A549 (cell line): ENCODE data around the gene GRID1. TPM values are rescaled to one million over a fixed set of nuclear protein-coding genes. Genes with fewer than 3 reads are reported as not detected.

Experiments
- ATAC-seq, 2 experiments: fragments of 200-7000 bp in 1 of 2; fragments of >200 bp in 1 of 2; cut with Nextera tagmentation in 1 of 2; cut with Tn5 transposase in 1 of 2; 3 replicates each; pipeline versions ENCODE4 v1.8.0 to v1.9.1; 2018 to 2020; ENCODE audit warnings: mild to moderate bottlenecking in 1 of 2, moderate library complexity in 1 of 2
- CTCF ChIA-PET: fragments of 300-600 bp; sonication (Branson Sonifier 250); formaldehyde crosslinking; extraction: SDS; loops from one replicate; lab custom pipeline; 2021; ENCODE audit warnings: antibody characterized with exemption, inconsistent platforms; lab: Yijun Ruan, JAX
- POLR2A ChIA-PET: fragments of 350-600 bp; formaldehyde crosslinking; extraction: SDS; loops from one replicate; lab custom pipeline; 2021; ENCODE audit warnings: antibody characterized with exemption, inconsistent platforms; lab: Yijun Ruan, JAX
- DNase-seq, 2 experiments: peaks; one replicate each; pipeline versions ENCODE4 v3.0.0 to v3.0.0-alpha.2; 2011 to 2016; ENCODE audit warnings: low read depth in 1 of 2, low spot score in 1 of 2
- FAIRE-seq: peaks from 2 replicates; lab custom pipeline; 2011; peaks lifted over from hg19 to GRCh38; lab: Jason Lieb, UNC
- H3K27ac ChIP-seq, 2 experiments: fragments of >200 bp; sonication (Bioruptor Twin); formaldehyde crosslinking; 3 replicates each; pipeline ENCODE4 v1.5.1; 2016 to 2017
- H3K4me1 ChIP-seq: fragments of >200 bp; sonication (Bioruptor Twin); formaldehyde crosslinking; 3 replicates; pipeline ENCODE4 v1.6.1; 2016
- H3K4me2 ChIP-seq: fragments of >200 bp; sonication (Bioruptor Twin); formaldehyde crosslinking; 3 replicates; pipeline ENCODE4 v1.6.1; 2016
- H3K4me3 ChIP-seq: fragments of >200 bp; sonication (Bioruptor Twin); formaldehyde crosslinking; 3 replicates; pipeline ENCODE4 v1.5.1; 2016
- H3K9me3 ChIP-seq: fragments of >200 bp; sonication (Bioruptor Twin); formaldehyde crosslinking; 3 replicates; pipeline ENCODE4 v1.6.1; 2016
- ATOH8 ChIP-seq: fragments of 250-450 bp; sonication (Bioruptor Pico); IDR thresholded peaks from 2 replicates; pipeline ENCODE4 v1.5.0; 2020; ENCODE audit warnings: low read depth, mild to moderate bottlenecking, moderate library complexity
- CBX2 ChIP-seq: fragments of 200-600 bp; sonication (generic); IDR thresholded peaks from 2 replicates; pipeline ENCODE4 v1.6.1; 2016; ENCODE audit warnings: low read depth, mild to moderate bottlenecking, borderline replicate concordance
- CEBPB ChIP-seq, 2 experiments: fragments of >200 bp in 1 of 2; sonication (Bioruptor Twin) in 1 of 2; formaldehyde crosslinking in 1 of 2; IDR thresholded peaks; 2 replicates each; pipeline ENCODE4 v1.6.1; 2012 to 2016
- E2F6 ChIP-seq: IDR thresholded peaks from 2 replicates; pipeline ENCODE4 v1.6.1; 2012; ENCODE audit warnings: low read depth, borderline replicate concordance
- EHF ChIP-seq: fragments of 250-450 bp; sonication (Bioruptor Pico); IDR thresholded peaks from 2 replicates; pipeline ENCODE4 v1.5.0; 2020; ENCODE audit warnings: mild to moderate bottlenecking
- ELK1 ChIP-seq: fragments of 150-350 bp; IDR thresholded peaks from 2 replicates; pipeline ENCODE4 v1.6.1; 2014; ENCODE audit warnings: low read depth, mild to moderate bottlenecking, low read length
- EP300 ChIP-seq, 2 experiments: fragments of >200 bp; sonication (Bioruptor Twin); formaldehyde crosslinking; IDR thresholded peaks; 2 replicates in 1 of 2; 3 replicates in 1 of 2; pipeline ENCODE4 v1.6.1; 2016 to 2017
- GATA3 ChIP-seq: IDR thresholded peaks from 2 replicates; pipeline ENCODE4 v1.6.1; 2012; ENCODE audit warnings: borderline replicate concordance
- HEYL ChIP-seq: fragments of 250-450 bp; sonication (Bioruptor Pico); IDR thresholded peaks from 2 replicates; pipeline ENCODE4 v1.8.0; 2021; ENCODE audit warnings: mild to moderate bottlenecking, moderate library complexity
- HOXA7 ChIP-seq: fragments of 250-450 bp; sonication (Bioruptor Pico); IDR thresholded peaks from 2 replicates; pipeline ENCODE4 v1.5.0; 2020; ENCODE audit warnings: mild to moderate bottlenecking, moderate library complexity
- HOXB13 ChIP-seq: fragments of 250-450 bp; sonication (Bioruptor Pico); IDR thresholded peaks from 2 replicates; pipeline ENCODE4 v1.5.0; 2020; ENCODE audit warnings: low read depth, mild to moderate bottlenecking, moderate library complexity
- JUNB ChIP-seq: fragments of >200 bp; sonication (Bioruptor Twin); formaldehyde crosslinking; IDR thresholded peaks from 2 replicates; pipeline ENCODE4 v1.6.1; 2016
- KDM5A ChIP-seq: fragments of 200-600 bp; sonication (generic); IDR thresholded peaks from 2 replicates; pipeline ENCODE4 v1.6.1; 2016; ENCODE audit warnings: antibody characterized with exemption, mild to moderate bottlenecking
- MAFK ChIP-seq: fragments of 450-650 bp; IDR thresholded peaks from 2 replicates; pipeline ENCODE4 v1.6.1; 2014; ENCODE audit not compliant: partially characterized antibody
- MAZ ChIP-seq: fragments of 150-350 bp; IDR thresholded peaks from 2 replicates; pipeline ENCODE4 v1.6.1; 2014; ENCODE audit warnings: antibody characterized with exemption, low read depth, low read length, borderline replicate concordance
- MYC ChIP-seq: IDR thresholded peaks from 2 replicates; pipeline ENCODE4 v1.6.1; 2012; ENCODE audit warnings: mild to moderate bottlenecking, inconsistent platforms, low read length, improper control_type of control experiment, borderline replicate concordance
- NFE2L2 ChIP-seq: fragments of 150-350 bp; conservative IDR thresholded peaks from 2 replicates; pipeline ENCODE4 v1.6.1; 2014; ENCODE audit warnings: low read length
- NPAS2 ChIP-seq: fragments of 250-450 bp; sonication (Bioruptor Pico); IDR thresholded peaks from 2 replicates; pipeline ENCODE4 v1.8.0; 2022; ENCODE audit warnings: mild to moderate bottlenecking, moderate library complexity, borderline replicate concordance
- POLR2A ChIP-seq: IDR thresholded peaks from 2 replicates; pipeline ENCODE4 v1.6.1; 2012; ENCODE audit warnings: mild to moderate bottlenecking, low read length
- POLR2AphosphoS2 ChIP-seq: conservative IDR thresholded peaks from 2 replicates; pipeline ENCODE4 v1.6.1; 2012; ENCODE audit warnings: low read length, improper control_type of control experiment, inconsistent platforms
- RCOR1 ChIP-seq: fragments of 150-350 bp; IDR thresholded peaks from 2 replicates; pipeline ENCODE4 v1.6.1; 2014; ENCODE audit warnings: antibody characterized with exemption, low read length, low read depth
- SREBF2 ChIP-seq: fragments of 450-650 bp; IDR thresholded peaks from 2 replicates; pipeline ENCODE4 v1.6.1; 2014; ENCODE audit warnings: mild to moderate bottlenecking, moderate library complexity
- TFCP2L1 ChIP-seq: fragments of 250-450 bp; sonication (Bioruptor Pico); IDR thresholded peaks from 2 replicates; pipeline ENCODE4 v1.5.0; 2021; ENCODE audit warnings: mild to moderate bottlenecking
- ZNF302 ChIP-seq: fragments of 250-450 bp; sonication (Bioruptor Pico); IDR thresholded peaks from 2 replicates; pipeline ENCODE4 v1.9.0; 2021; ENCODE audit warnings: inconsistent platforms, mild to moderate bottlenecking, moderate library complexity
- WGBS: methylation state at CpG from one replicate; pipeline ENCODE4 v1.1.6; 2017; ENCODE audit errors: missing lambda C conversion rate; 5-methylcytosine and 5-hydroxymethylcytosine counted together
- polyA plus RNA-seq, 4 experiments: library from polyadenylated mRNA; depleted of rRNA in 3 of 4; stranded (reverse); fragments of >200 nt; fragmentation: RNase III in 1 of 4; extraction: RNeasy Plus Mini Kit Qiagen cat#74134 plus additional on column Dnase treatment in 1 of 4; gene quantifications; 2 replicates in 3 of 4; 3 replicates in 1 of 4; pipeline ENCODE4 v1.2.3, GENCODE V29; 2011 to 2017

GRID1 gene
- polyA plus RNA-seq, 2 of the 4 experiments (the other 2 are of a cell fraction) = 0.14 to 0.30 TPM

- TF ChIP-seq ELK1 = no peak
- TF ChIP-seq CBX2 = no peak
- no peak for TF ChIP-seq JUNB
- TF ChIP-seq TFCP2L1 = no peak
- no peak for TF ChIP-seq CEBPB (IDR thresholded peaks at IDR 0.05)
- no peak for TF ChIP-seq MAZ
Observed at GRCh38 chr10:86066696-86067095, 299.9 kb downstream of the GRID1 start (continued).

DNA sequence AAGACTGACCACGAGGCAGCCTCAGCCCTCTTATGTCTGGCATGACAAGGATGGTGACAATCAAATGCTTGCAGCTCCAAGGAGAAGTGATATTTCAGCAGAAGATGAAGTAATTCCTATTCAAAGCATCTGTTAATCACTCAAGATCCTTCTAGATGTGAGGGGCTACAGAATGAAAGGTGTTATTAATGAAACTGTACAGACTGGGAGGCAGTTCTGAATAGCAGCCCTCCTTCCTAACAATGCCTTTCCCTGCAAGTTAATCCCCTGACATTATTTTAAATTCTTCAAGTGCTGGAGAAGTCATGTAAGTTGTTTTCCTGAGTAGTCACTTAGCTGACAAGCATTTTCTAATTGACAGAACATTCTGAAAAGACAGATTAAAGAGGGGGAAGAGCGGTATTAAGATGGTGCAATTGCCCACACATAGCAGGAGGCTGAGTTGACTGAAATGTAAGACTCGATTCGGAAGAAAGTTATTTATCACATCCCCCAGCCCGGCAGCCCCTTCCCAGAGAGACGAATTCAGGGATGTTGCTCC, 300.8 kb downstream of the GRID1 start:
- CTCF ChIA-PET = interaction anchor here (0.6 to 1.1 kb wide), 2 partner anchors 35 to 371 kb away, joined by 3 read pairs; no protein-coding TSS in a partner anchor
- POLR2A ChIA-PET = no interaction called here
- ATAC-seq = no peak

GRCh38 chr10:86064931-86065662, 301.5 kb downstream of the GRID1 start:
- TF ChIP-seq E2F6 (no peak), JUNB (no peak), HEYL (CRISPR knock-in tag) (no peak), POLR2AphosphoS2 (no peak), MAFK (no peak), HOXA7 (CRISPR knock-in tag) (no peak), EHF (no peak), ZNF302 (CRISPR knock-in tag) (no peak), HOXB13 (CRISPR knock-in tag) (no peak)
- TF ChIP-seq, all 56 proteins: peak for 0
- Histone ChIP-seq H3K4me1 (no peaks in the 10 kb centered on the region), H3K4me2 (no peak overlapping the region), H3K27ac (no peak overlapping the region), H3K9me3 (no peaks in the 10 kb centered on the region), H3K4me3 (no peak overlapping the region)
- 5% methylated on average over 5 of the region's 5 CpGs for WGBS
- DNase-seq (no peak), ATAC-seq (no peak), FAIRE-seq (no peak)
- CTCF ChIA-PET = interaction anchor here (0.6 to 1.1 kb wide), 2 partner anchors 35 to 371 kb away, joined by 3 read pairs; no protein-coding TSS in a partner anchor
- POLR2A ChIA-PET = no interaction called here

More for the DNA sequence above, 300.8 kb downstream of the GRID1 start:
- H3K4me1 ChIP-seq = no peaks in the 10 kb centered on the region
- no peak overlapping the region for H3K27ac ChIP-seq
- TF ChIP-seq RCOR1 (no peak), EP300 (IDR thresholded peaks at IDR 0.05) (no peak)
- no peaks in the 10 kb centered on the region for H3K9me3 ChIP-seq
- H3K4me2 ChIP-seq = no peak overlapping the region
- FAIRE-seq = no peak
- DNase-seq = no peak
- no peak overlapping the region for H3K4me3 ChIP-seq
- 16% methylated on average over 6 of the region's 6 CpGs for WGBS

- no peaks in the 10 kb centered on the region for H3K4me1 ChIP-seq
- ATAC-seq = no peak
- WGBS = 33% methylated on average over 3 of the region's 3 CpGs
- no peak overlapping the region for H3K27ac ChIP-seq
- H3K4me3 ChIP-seq = no peak overlapping the region
- POLR2A ChIA-PET = no interaction called here
- TF ChIP-seq GATA3 (no peak), ATOH8 (CRISPR knock-in tag) (no peak), ELK1 (no peak), KDM5A (no peak), SREBF2 (no peak), ZNF302 (CRISPR knock-in tag) (no peak), NFE2L2 (no peak), POLR2A (no peak), MAFK (no peak), NPAS2 (CRISPR knock-in tag) (no peak), MYC (no peak), CEBPB (IDR thresholded peaks at IDR 0.05) (no peak)
- TF ChIP-seq, all 56 proteins: peak for 0
- DNase-seq (no peak), FAIRE-seq (no peak)
- Histone ChIP-seq H3K9me3 (no peaks in the 10 kb centered on the region), H3K4me2 (no peak overlapping the region)
- CTCF ChIA-PET = no interaction called here
Observed at GRCh38 chr10:86064219-86064618, 302.4 kb downstream of the GRID1 start.
